ENCODE results near the gene UFC1.

Gene UFC1

GRCh38 chr1:161196111-161196510 lies 42.3 kb downstream of the UFC1 start:
- peaks cover 4% of the 10 kb centered on the region for H3K36me3 Mint-ChIP-seq (ENCODE audit: insufficient read depth)
- peaks cover 38 to 50% of the 10 kb centered on the region in 2 donors for H3K4me1 Mint-ChIP-seq (ENCODE audit: low read depth in 2 of 2)

GRCh38 chr1:161196521-161197451 lies 43.0 kb downstream of the UFC1 start:
- no peaks in the 10 kb centered on the region for H3K27me3 Mint-ChIP-seq
- ATAC-seq (replicated peaks) (no peak), DNase-seq (no peak)
- H3K4me1 Mint-ChIP-seq (ENCODE audit: low read depth in 2 of 2) = peaks cover 42 to 57% of the 10 kb centered on the region in 2 donors
- H3K9me3 Mint-ChIP-seq = no peaks in the 10 kb centered on the region
- H3K36me3 Mint-ChIP-seq (ENCODE audit: insufficient read depth) = peaks cover 11% of the 10 kb centered on the region
- peak overlapping the region in 1 of 2 donors; percentile 38 for H3K27ac Mint-ChIP-seq
- H3K4me3 Mint-ChIP-seq = no peak overlapping the region

More at GRCh38 chr1:161196111-161196510, 42.3 kb downstream of the UFC1 start:
- peak overlapping the region in 1 of 2 donors; percentile 25 for H3K4me3 Mint-ChIP-seq
- ATAC-seq (replicated peaks) (no peak), DNase-seq (no peak)
- no peaks in the 10 kb centered on the region for H3K27me3 Mint-ChIP-seq
- H3K9me3 Mint-ChIP-seq = no peaks in the 10 kb centered on the region
- peak overlapping the region; percentile 38 to 59 for H3K27ac Mint-ChIP-seq

- Mint-ChIP-seq H3K27ac (peak overlapping the region in 1 of 2 donors; percentile 46), H3K27me3 (no peaks in the 10 kb centered on the region)
- ATAC-seq (replicated peaks) = no peak
Observed at GRCh38 chr1:161197560-161198193, 43.9 kb downstream of the UFC1 start.

GRCh38 chr1:161198194-161198896 lies 44.6 kb downstream of the UFC1 start:
- Mint-ChIP-seq H3K27me3 (no peaks in the 10 kb centered on the region), H3K27ac (peak overlapping the region in 1 of 2 donors; percentile 71), H3K9me3 (no peaks in the 10 kb centered on the region), H3K36me3 (ENCODE audit: insufficient read depth) (peaks cover 18% of the 10 kb centered on the region), H3K4me1 (ENCODE audit: low read depth in 2 of 2) (peaks cover 36 to 47% of the 10 kb centered on the region in 2 donors), H3K4me3 (no peak overlapping the region)
- ATAC-seq (replicated peaks) (no peak), DNase-seq (no peak)

More at GRCh38 chr1:161197560-161198193, 43.9 kb downstream of the UFC1 start:
- H3K4me1 Mint-ChIP-seq (ENCODE audit: low read depth in 2 of 2) = peaks cover 39 to 54% of the 10 kb centered on the region in 2 donors
- H3K36me3 Mint-ChIP-seq (ENCODE audit: insufficient read depth) = peaks cover 15% of the 10 kb centered on the region
- no peak overlapping the region for H3K4me3 Mint-ChIP-seq
- no peak for DNase-seq
- no peaks in the 10 kb centered on the region for H3K9me3 Mint-ChIP-seq

- Mint-ChIP-seq H3K27me3 (no peaks in the 10 kb centered on the region), H3K4me1 (ENCODE audit: low read depth in 2 of 2) (peaks cover 40 to 49% of the 10 kb centered on the region in 2 donors), H3K4me3 (peak within 1 kb of the TSS in 1 of 2 donors; percentile 20), H3K27ac (peak within 1 kb of the TSS in 1 of 2 donors; percentile 89), H3K36me3 (ENCODE audit: insufficient read depth) (peaks cover 18% of the 10 kb centered on the region), H3K9me3 (no peaks in the 10 kb centered on the region)
- no peak for ATAC-seq (replicated peaks)
- DNase-seq = no peak
Observed at GRCh38 chr1:161198897-161199431, 45.2 kb downstream of the UFC1 start, which contains the start of gene ADAMTS4. Gene ADAMTS4, minus strand, starts transcription at chr1:161199054. Its CDS starts 427 bp downstream, at chr1:161198627.

- Mint-ChIP-seq H3K4me3 (peak overlapping the region in 1 of 2 donors; percentile 20), H3K36me3 (ENCODE audit: insufficient read depth) (peaks cover 22% of the 10 kb centered on the region), H3K27ac (peak overlapping the region in 1 of 2 donors; percentile 89), H3K4me1 (ENCODE audit: low read depth in 2 of 2) (peaks cover 44 to 53% of the 10 kb centered on the region in 2 donors), H3K9me3 (no peaks in the 10 kb centered on the region), H3K27me3 (no peaks in the 10 kb centered on the region)
- ATAC-seq (replicated peaks) (no peak), DNase-seq (no peak)
Observed at GRCh38 chr1:161199506-161200139, 45.8 kb downstream of the UFC1 start.

GRCh38 chr1:161200421-161200991 lies 46.7 kb downstream of the UFC1 start:
- no peak for DNase-seq
- no peak for ATAC-seq (replicated peaks)
- H3K4me3 Mint-ChIP-seq = peak overlapping the region; percentile 20 to 91
- peak overlapping the region; percentile 65 to 89 for H3K27ac Mint-ChIP-seq
- H3K9me3 Mint-ChIP-seq = no peaks in the 10 kb centered on the region
- H3K27me3 Mint-ChIP-seq = no peaks in the 10 kb centered on the region
- peaks cover 39 to 48% of the 10 kb centered on the region in 2 donors for H3K4me1 Mint-ChIP-seq (ENCODE audit: low read depth in 2 of 2)
- H3K36me3 Mint-ChIP-seq (ENCODE audit: insufficient read depth) = peaks cover 27% of the 10 kb centered on the region

- no peaks in the 10 kb centered on the region for H3K9me3 Mint-ChIP-seq
- DNase-seq (no peak), ATAC-seq (replicated peaks) (no peak)
- H3K4me3 Mint-ChIP-seq = peak overlapping the region; percentile 91 to 95
- no peaks in the 10 kb centered on the region for H3K27me3 Mint-ChIP-seq
- H3K4me1 Mint-ChIP-seq (ENCODE audit: low read depth in 2 of 2) = peaks cover 41 to 48% of the 10 kb centered on the region in 2 donors
- H3K27ac Mint-ChIP-seq = peak overlapping the region; percentile 96
- peaks cover 31% of the 10 kb centered on the region for H3K36me3 Mint-ChIP-seq (ENCODE audit: insufficient read depth)
Observed at GRCh38 chr1:161200992-161201835, 47.4 kb downstream of the UFC1 start.

GRCh38 chr1:161201836-161202712 lies 48.3 kb downstream of the UFC1 start, which contains the start of gene NDUFS2:
Gene NDUFS2, plus strand, starts transcription at chr1:161202367. Its CDS starts 19 bp downstream, at chr1:161202386.
- peak; percentile 91 to 93 (median 92) for DNase-seq
- Mint-ChIP-seq H3K9me3 (no peaks in the 10 kb centered on the region), H3K27ac (peak within 1 kb of the TSS; percentile 96), H3K4me1 (ENCODE audit: low read depth in 2 of 2) (peaks cover 44 to 51% of the 10 kb centered on the region in 2 donors), H3K36me3 (ENCODE audit: insufficient read depth) (peaks cover 37% of the 10 kb centered on the region), H3K4me3 (peak within 1 kb of the TSS; percentile 91 to 95), H3K27me3 (no peaks in the 10 kb centered on the region)
- peak; percentile 99 for ATAC-seq (replicated peaks)

GRCh38 chr1:161206411-161207140 lies 52.8 kb downstream of the UFC1 start:
- DNase-seq (no peak), ATAC-seq (replicated peaks) (no peak)
- H3K27me3 Mint-ChIP-seq = no peaks in the 10 kb centered on the region
- no peak overlapping the region for H3K4me3 Mint-ChIP-seq
- H3K4me1 Mint-ChIP-seq (ENCODE audit: low read depth in 2 of 2) = peaks cover 35 to 41% of the 10 kb centered on the region in 2 donors
- peaks cover 68% of the 10 kb centered on the region for H3K36me3 Mint-ChIP-seq (ENCODE audit: insufficient read depth)
- H3K27ac Mint-ChIP-seq = no peak overlapping the region
- no peaks in the 10 kb centered on the region for H3K9me3 Mint-ChIP-seq

All from effector memory CD8-positive, alpha-beta T cell (primary cell).